Ovary (tissue), 3 donors: Measurements from ENCODE around the gene ZC3HAV1.

ENCODE experiments used
- EP300 ChIP-seq: sonication (generic); formaldehyde crosslinking; IDR thresholded peaks from one replicate; pipeline ENCODE4 v1.6.1; 2017; ENCODE audit warnings: antibody characterized with exemption
- POLR2A ChIP-seq: fragments of 450-650 bp; IDR thresholded peaks from one replicate; pipeline ENCODE4 v1.6.1; 2017; ENCODE audit warnings: antibody characterized with exemption, mild to moderate bottlenecking, moderate library complexity
- TF ChIP-seq, protein P1 (sequence below), 3 donors: fragments of 450-650 bp in 2 of 3; fragments of 200-600 bp in 1 of 3; IDR thresholded peaks; one replicate each; pipeline versions ENCODE4 v1.5.1 to v1.8.0; 2016 to 2022; ENCODE audit warnings: antibody characterized with exemption in 3 of 3, mild to moderate bottlenecking in 1 of 3
- donor health status: DM: no; HTN: no; CAD: no.

DNA sequence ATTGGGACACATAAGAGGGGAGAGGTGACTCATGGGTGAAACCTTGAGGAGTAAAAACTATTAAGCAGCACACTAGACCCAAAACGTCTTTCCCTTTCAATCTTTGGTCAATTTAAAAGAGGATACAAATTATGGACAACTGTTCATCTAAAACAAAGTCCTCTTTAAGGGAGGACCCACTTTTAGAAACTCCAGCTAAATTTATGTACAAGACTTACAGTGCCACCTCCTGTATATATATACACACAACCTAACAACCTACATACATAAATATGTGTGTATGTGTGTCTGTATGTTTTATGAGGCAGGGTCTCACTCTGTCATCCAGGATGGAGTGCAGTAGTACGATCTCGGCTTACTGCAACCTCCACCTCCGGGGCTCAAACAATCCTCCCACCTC, 18.1 kb upstream of the ZC3HAV1 start:
- TF ChIP-seq, protein P1, sequence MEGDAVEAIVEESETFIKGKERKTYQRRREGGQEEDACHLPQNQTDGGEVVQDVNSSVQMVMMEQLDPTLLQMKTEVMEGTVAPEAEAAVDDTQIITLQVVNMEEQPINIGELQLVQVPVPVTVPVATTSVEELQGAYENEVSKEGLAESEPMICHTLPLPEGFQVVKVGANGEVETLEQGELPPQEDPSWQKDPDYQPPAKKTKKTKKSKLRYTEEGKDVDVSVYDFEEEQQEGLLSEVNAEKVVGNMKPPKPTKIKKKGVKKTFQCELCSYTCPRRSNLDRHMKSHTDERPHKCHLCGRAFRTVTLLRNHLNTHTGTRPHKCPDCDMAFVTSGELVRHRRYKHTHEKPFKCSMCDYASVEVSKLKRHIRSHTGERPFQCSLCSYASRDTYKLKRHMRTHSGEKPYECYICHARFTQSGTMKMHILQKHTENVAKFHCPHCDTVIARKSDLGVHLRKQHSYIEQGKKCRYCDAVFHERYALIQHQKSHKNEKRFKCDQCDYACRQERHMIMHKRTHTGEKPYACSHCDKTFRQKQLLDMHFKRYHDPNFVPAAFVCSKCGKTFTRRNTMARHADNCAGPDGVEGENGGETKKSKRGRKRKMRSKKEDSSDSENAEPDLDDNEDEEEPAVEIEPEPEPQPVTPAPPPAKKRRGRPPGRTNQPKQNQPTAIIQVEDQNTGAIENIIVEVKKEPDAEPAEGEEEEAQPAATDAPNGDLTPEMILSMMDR (IDR thresholded peaks at IDR 0.05): no peak
- TF ChIP-seq POLR2A (no peak), EP300 (no peak)
